Ishikawa (cell line): ENCODE data around the gene CLBA1.

ENCODE experiments used
- CEBPB ChIP-seq: IDR thresholded peaks from 2 replicates; pipeline ENCODE4 v1.6.1; 2012
- CREB1 ChIP-seq: IDR thresholded peaks from 2 replicates; pipeline ENCODE4 v1.6.1; 2012; ENCODE audit warnings: low read depth
- EGR1 ChIP-seq: IDR thresholded peaks from 2 replicates; pipeline ENCODE4 v1.6.1; 2012
- EP300 ChIP-seq: IDR thresholded peaks from 2 replicates; pipeline ENCODE4 v1.6.1; 2012; ENCODE audit warnings: borderline replicate concordance
- FOXM1 ChIP-seq: IDR thresholded peaks from 2 replicates; pipeline ENCODE4 v1.6.1; 2012; ENCODE audit warnings: low read depth, borderline replicate concordance
- NFIC ChIP-seq: IDR thresholded peaks from 2 replicates; pipeline ENCODE4 v1.6.1; 2012
- RAD21 ChIP-seq: IDR thresholded peaks from 2 replicates; pipeline ENCODE4 v1.6.1; 2012; ENCODE audit warnings: low read depth
- REST ChIP-seq: IDR thresholded peaks from 2 replicates; pipeline ENCODE4 v1.6.1; 2012; ENCODE audit warnings: low read depth, mild to moderate bottlenecking
- TAF1 ChIP-seq: IDR thresholded peaks from 2 replicates; pipeline ENCODE4 v1.6.1; 2012; ENCODE audit warnings: low read depth, mild to moderate bottlenecking
- TCF12 ChIP-seq: IDR thresholded peaks from 2 replicates; pipeline ENCODE4 v1.6.1; 2012; ENCODE audit warnings: low read depth
- TEAD4 ChIP-seq: IDR thresholded peaks from 2 replicates; pipeline ENCODE4 v1.6.1; 2012
- USF1 ChIP-seq: IDR thresholded peaks from 2 replicates; pipeline ENCODE4 v1.6.1; 2012
- YY1 ChIP-seq: IDR thresholded peaks from 2 replicates; pipeline ENCODE4 v1.6.1; 2012; ENCODE audit warnings: low read depth
- ZBTB7A ChIP-seq: IDR thresholded peaks from 2 replicates; pipeline ENCODE4 v1.6.1; 2012; ENCODE audit warnings: low read depth
- TF ChIP-seq, protein P1 (sequence below): IDR thresholded peaks from 2 replicates; pipeline ENCODE4 v1.6.1; 2012

CLBA1 gene

DNA sequence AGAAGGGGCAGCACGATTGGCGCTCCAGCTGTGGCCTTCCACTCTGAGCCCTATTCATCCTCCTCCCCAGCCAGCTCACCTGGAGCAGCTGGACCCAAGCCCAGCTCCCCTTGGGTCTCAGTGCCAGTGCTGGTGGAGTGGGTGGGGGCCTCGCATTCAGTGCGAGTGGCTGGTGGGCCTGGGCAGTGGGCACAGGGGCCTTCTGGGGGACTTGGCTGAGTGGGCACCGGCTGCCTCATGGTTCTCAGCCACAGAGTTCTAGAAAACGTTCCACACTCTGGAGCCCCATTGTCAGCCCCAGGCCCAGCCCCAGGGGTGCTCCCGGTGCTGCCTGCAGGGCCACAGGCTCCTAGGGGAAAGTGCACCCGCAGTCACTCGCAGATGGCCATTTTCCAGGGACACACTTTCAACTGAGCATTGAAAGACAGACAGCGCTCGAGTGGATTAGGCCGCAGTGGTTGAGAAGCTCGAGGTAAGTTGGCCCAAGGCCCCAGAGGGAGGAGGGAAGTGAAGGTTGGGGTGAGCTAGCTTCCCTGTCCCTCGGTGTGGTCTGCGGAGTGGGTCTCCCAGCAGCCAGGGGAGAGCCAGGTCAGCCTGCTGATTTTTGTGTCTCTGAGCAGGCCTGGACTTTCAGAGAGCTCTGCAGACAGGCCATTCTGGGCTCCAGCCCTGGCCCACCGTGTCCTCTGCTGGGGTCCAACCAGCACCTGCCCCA is 3.8 kb downstream of the CLBA1 start:
- TF ChIP-seq EP300, result no peak

DNA sequence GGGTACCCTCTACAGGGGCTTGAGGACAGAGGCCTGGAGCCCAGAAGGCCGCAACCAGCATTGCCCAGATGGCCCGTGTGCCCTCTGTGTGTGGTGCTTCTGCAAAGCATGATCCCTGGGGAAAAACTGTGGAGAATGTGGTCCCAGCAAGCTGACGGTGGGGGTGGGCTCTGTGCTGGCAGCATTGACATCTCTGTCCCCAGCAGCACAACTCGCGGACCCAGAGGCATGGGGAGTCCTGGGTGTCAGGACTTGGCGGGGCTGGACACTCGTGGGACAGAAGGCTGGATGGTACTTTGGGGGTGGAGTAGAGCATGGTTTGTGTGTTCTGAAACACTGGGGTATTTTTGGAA is 4.3 kb downstream of the CLBA1 start:
- TF ChIP-seq, protein P1, sequence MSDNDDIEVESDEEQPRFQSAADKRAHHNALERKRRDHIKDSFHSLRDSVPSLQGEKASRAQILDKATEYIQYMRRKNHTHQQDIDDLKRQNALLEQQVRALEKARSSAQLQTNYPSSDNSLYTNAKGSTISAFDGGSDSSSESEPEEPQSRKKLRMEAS, result no peak
- TF ChIP-seq REST, result no peak
- no peak for TF ChIP-seq EGR1
- no peak for TF ChIP-seq YY1
- TF ChIP-seq TCF12, result no peak

GRCh38 chr14:104991896-104992230 is 6.3 kb downstream of the CLBA1 start:
- no peak for TF ChIP-seq CREB1

DNA sequence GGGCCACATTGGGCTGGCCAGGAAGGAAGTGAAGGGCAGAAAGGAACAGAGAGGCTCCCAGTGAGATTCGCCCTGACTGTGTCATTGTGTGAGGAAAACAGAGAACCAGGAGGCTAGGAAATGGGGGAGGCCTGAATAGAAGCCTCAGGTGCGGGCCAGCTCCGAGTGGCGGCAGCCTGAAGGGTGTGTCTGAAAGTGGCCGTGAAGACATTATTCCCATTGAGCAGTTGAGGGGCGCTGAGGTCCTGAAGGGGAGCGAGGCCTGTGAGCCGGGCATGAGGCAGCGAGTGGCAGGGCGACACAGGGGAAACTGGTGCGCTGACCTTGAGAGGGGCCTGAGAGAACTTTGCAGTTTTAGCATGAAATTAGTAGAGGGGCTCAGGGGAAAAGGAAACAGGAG is 6.9 kb downstream of the CLBA1 start:
- TF ChIP-seq, protein P1, result no peak
- TF ChIP-seq REST, result no peak
- no peak for TF ChIP-seq CEBPB
- TF ChIP-seq USF1, result no peak
- TF ChIP-seq TCF12, result no peak
- no peak for TF ChIP-seq FOXM1
- TF ChIP-seq NFIC, result no peak
- no peak for TF ChIP-seq CREB1
- no peak for TF ChIP-seq RAD21
- TF ChIP-seq TAF1, result no peak
- TF ChIP-seq EP300, result no peak
- TF ChIP-seq YY1, result no peak
- TF ChIP-seq EGR1, result no peak
- TF ChIP-seq TEAD4, result no peak
- no peak for TF ChIP-seq ZBTB7A

GRCh38 chr14:104993306-104993705 is 7.7 kb downstream of the CLBA1 start:
- TF ChIP-seq EGR1, result no peak
- TF ChIP-seq CREB1, result no peak
- no peak for TF ChIP-seq USF1
- TF ChIP-seq TEAD4, result no peak
- TF ChIP-seq TCF12, result no peak
- TF ChIP-seq FOXM1, result no peak
- TF ChIP-seq CEBPB, result no peak
- no peak for TF ChIP-seq RAD21
- TF ChIP-seq, protein P1, result no peak

DNA sequence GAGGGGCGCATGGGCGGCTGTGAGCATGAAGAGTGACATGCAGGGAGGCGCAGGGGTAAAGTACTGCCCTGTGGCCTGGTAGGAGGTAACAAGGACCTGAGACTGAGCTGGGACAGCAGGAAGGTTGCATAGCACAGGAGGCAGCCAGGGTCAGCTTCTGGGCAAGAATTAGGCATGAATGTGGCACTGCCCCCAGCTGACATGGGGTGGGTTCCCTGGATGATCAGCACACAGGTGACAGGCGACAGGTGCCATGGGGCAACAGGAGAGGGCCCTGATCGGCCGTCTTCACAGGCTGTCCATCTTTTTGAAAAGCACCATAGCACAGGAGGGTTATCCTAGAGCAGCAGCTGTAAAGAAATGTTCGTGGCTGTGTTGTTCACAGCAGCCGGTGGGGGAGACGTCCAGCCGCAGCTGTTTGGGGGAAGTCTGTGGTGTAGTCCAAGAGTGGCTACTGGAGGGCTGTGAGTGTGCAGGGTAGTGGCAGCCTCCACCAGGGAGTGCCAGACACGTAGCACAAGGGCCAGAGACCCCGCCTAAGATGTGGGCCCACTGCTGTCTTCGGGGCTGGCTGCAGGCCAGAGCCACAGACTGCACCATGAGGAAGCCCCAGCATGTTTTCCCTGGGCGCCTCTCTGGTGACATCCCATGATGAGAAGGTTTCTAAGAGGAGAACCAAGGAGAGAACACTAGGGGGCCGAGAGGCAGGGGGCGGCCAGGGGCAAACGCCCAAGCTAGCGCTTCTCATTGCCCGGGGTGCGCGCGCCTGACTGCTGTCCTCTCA is 8.4 kb downstream of the CLBA1 start:
- TF ChIP-seq TEAD4, result no peak
- TF ChIP-seq TCF12, result no peak
- TF ChIP-seq YY1, result no peak
- no peak for TF ChIP-seq NFIC
- TF ChIP-seq, protein P1, result no peak
- no peak for TF ChIP-seq TAF1
